SK-N-SH treated with all-trans-retinoic acid at 6 μM for 48 hours (cell line): ENCODE data around the gene MTNR1B.

ENCODE experiments used
- ATAC-seq: fragments of 200-7000 bp; cut with Tn5 transposase; 3 replicates; pipeline ENCODE4 v1.9.1; 2020; ENCODE audit warnings: mild to moderate bottlenecking, moderate library complexity
- ARNTL ChIP-seq: fragments of 450-650 bp; formaldehyde crosslinking; IDR thresholded peaks from 2 replicates; pipeline ENCODE4 v1.5.0; 2020; ENCODE audit warnings: low read depth, mild to moderate bottlenecking, moderate library complexity, borderline replicate concordance
- BACH2 ChIP-seq: fragments of 250-450 bp; sonication (Bioruptor Pico); IDR thresholded peaks from 2 replicates; pipeline ENCODE4 v1.9.0; 2021; ENCODE audit warnings: mild to moderate bottlenecking, borderline replicate concordance
- CSDC2 ChIP-seq: fragments of 250-450 bp; sonication (Bioruptor Pico); IDR thresholded peaks from 2 replicates; pipeline ENCODE4 v1.5.0; 2020; ENCODE audit warnings: mild to moderate bottlenecking, moderate library complexity
- ESRRG ChIP-seq: fragments of 250-450 bp; sonication (Bioruptor Pico); IDR thresholded peaks from 2 replicates; pipeline ENCODE4 v1.6.1; 2021; ENCODE audit warnings: mild to moderate bottlenecking
- GLIS3 ChIP-seq: fragments of 250-450 bp; sonication (Bioruptor Pico); IDR thresholded peaks from 2 replicates; pipeline ENCODE4 v1.5.0; 2020; ENCODE audit warnings: mild to moderate bottlenecking, moderate library complexity
- ISL1 ChIP-seq: fragments of 250-450 bp; sonication (Bioruptor Pico); IDR thresholded peaks from 2 replicates; pipeline ENCODE4 v2.1.2; 2022; ENCODE audit warnings: mild to moderate bottlenecking, moderate library complexity
- PPARA ChIP-seq: fragments of 250-450 bp; sonication (Bioruptor Pico); IDR thresholded peaks from 2 replicates; pipeline ENCODE4 v1.5.0; 2020; ENCODE audit warnings: mild to moderate bottlenecking, borderline replicate concordance
- RARB ChIP-seq: fragments of 250-450 bp; sonication (Bioruptor Pico); IDR thresholded peaks from 2 replicates; pipeline ENCODE4 v1.8.0; 2021; ENCODE audit warnings: mild to moderate bottlenecking, moderate library complexity
- SNAI2 ChIP-seq: fragments of 250-450 bp; sonication (Bioruptor Pico); IDR thresholded peaks from 2 replicates; pipeline ENCODE4 v1.5.0; 2020; ENCODE audit warnings: mild to moderate bottlenecking, moderate library complexity
- TCF4 ChIP-seq: fragments of 250-450 bp; sonication (Bioruptor Pico); IDR thresholded peaks from 2 replicates; pipeline ENCODE4 v1.8.0; 2021; ENCODE audit warnings: mild to moderate bottlenecking, moderate library complexity, borderline replicate concordance
- TOX ChIP-seq: fragments of 250-450 bp; sonication (Bioruptor Pico); IDR thresholded peaks from 2 replicates; pipeline ENCODE4 v1.8.0; 2021; ENCODE audit warnings: mild to moderate bottlenecking, moderate library complexity, borderline replicate concordance
- ZC3H10 ChIP-seq: fragments of 250-450 bp; sonication (Bioruptor Pico); IDR thresholded peaks from 2 replicates; pipeline ENCODE4 v1.5.1; 2021; ENCODE audit warnings: mild to moderate bottlenecking, moderate library complexity
- ZNF565 ChIP-seq: fragments of 450-650 bp; formaldehyde crosslinking; conservative IDR thresholded peaks from 2 replicates; pipeline ENCODE4 v1.5.0; 2020; ENCODE audit warnings: low read depth, mild to moderate bottlenecking, moderate library complexity
- ZNF70 ChIP-seq: fragments of 450-650 bp; formaldehyde crosslinking; IDR thresholded peaks from 2 replicates; pipeline ENCODE4 v1.5.0; 2020; ENCODE audit warnings: mild to moderate bottlenecking, moderate library complexity
- ZNF8 ChIP-seq: fragments of 450-650 bp; formaldehyde crosslinking; IDR thresholded peaks from 2 replicates; pipeline ENCODE4 v1.5.0; 2020; ENCODE audit warnings: mild to moderate bottlenecking, moderate library complexity
- TF ChIP-seq, protein P1 (sequence below): fragments of 250-450 bp; sonication (Bioruptor Pico); IDR thresholded peaks from 2 replicates; pipeline ENCODE4 v1.5.0; 2020; ENCODE audit warnings: mild to moderate bottlenecking, moderate library complexity
- TF ChIP-seq, protein P2 (sequence below): fragments of 250-450 bp; sonication (Bioruptor Pico); IDR thresholded peaks from 2 replicates; pipeline ENCODE4 v1.5.1; 2021; ENCODE audit warnings: mild to moderate bottlenecking, moderate library complexity
- TF ChIP-seq, protein P3 (sequence below): fragments of 250-450 bp; sonication (Bioruptor Pico); IDR thresholded peaks from 2 replicates; pipeline ENCODE4 v1.5.1; 2020; ENCODE audit warnings: low read depth, mild to moderate bottlenecking, moderate library complexity

The MTNR1B gene

DNA sequence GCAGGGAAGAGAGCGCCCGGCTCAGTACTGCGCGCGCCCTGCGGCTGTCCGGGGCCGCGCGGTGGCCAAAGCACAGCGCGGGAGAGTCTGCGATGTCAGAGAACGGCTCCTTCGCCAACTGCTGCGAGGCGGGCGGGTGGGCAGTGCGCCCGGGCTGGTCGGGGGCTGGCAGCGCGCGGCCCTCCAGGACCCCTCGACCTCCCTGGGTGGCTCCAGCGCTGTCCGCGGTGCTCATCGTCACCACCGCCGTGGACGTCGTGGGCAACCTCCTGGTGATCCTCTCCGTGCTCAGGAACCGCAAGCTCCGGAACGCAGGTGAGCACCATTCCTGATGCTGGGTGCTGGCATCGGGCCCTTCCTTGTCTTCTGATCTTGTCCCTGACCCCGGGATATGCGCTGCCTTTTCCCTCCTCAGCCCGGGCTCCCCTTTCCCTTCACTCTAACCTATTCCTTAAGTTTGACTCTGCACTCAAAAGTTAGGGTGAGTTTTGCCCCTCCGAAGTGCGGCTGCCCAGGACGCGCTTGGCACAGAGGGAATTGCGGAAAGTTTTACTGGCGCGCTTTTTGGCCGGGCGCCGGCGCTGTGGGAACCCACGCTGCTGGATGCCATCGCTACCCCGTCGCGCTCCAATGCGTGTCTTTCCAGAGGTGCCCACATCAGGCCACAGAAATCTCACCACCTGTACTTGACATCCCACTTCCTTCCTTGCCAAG, at the start of gene MTNR1B:
MTNR1B (plus strand) TSS at position 18 of the 714 bp plus-strand sequence; CDS start at position 93, 75 bp downstream.
- ATAC-seq: peak; percentile 78
- TF ChIP-seq PPARA (CRISPR knock-in tag) (no peak), ZC3H10 (no peak), CSDC2 (CRISPR knock-in tag) (no peak), RARB (CRISPR knock-in tag) (no peak)
- TF ChIP-seq, protein P1, sequence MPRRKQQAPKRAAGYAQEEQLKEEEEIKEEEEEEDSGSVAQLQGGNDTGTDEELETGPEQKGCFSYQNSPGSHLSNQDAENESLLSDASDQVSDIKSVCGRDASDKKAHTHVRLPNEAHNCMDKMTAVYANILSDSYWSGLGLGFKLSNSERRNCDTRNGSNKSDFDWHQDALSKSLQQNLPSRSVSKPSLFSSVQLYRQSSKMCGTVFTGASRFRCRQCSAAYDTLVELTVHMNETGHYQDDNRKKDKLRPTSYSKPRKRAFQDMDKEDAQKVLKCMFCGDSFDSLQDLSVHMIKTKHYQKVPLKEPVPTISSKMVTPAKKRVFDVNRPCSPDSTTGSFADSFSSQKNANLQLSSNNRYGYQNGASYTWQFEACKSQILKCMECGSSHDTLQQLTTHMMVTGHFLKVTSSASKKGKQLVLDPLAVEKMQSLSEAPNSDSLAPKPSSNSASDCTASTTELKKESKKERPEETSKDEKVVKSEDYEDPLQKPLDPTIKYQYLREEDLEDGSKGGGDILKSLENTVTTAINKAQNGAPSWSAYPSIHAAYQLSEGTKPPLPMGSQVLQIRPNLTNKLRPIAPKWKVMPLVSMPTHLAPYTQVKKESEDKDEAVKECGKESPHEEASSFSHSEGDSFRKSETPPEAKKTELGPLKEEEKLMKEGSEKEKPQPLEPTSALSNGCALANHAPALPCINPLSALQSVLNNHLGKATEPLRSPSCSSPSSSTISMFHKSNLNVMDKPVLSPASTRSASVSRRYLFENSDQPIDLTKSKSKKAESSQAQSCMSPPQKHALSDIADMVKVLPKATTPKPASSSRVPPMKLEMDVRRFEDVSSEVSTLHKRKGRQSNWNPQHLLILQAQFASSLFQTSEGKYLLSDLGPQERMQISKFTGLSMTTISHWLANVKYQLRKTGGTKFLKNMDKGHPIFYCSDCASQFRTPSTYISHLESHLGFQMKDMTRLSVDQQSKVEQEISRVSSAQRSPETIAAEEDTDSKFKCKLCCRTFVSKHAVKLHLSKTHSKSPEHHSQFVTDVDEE (CRISPR knock-in tag): no peak

DNA sequence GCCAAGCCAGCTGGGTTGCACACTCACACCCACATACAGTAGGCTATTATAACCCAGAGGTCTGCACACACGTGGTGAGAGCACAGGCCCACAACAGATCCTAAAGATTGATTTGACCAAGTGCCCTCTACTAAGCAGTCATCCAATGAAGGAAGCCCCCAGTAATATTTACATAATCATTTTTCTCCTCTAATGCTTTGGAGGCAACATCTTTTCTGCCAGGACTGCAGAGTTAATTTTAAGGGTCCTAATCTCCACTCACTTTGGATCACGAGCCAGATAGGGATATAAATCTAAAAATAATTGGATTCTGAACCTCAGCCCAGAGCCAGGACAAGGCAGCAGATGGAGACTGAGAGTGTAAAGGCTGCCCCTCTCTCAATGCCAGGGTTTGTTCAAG, 49.1 kb upstream of the MTNR1B start:
- TF ChIP-seq TOX (CRISPR knock-in tag) (no peak), ZNF70 (CRISPR knock-in tag) (no peak), ESRRG (no peak), RARB (CRISPR knock-in tag) (no peak), ZNF565 (CRISPR knock-in tag) (no peak), SNAI2 (no peak), TCF4 (CRISPR knock-in tag) (peak; percentile 70; the same call in 1 of the 2 replicates)
- TF ChIP-seq, protein P1 (CRISPR knock-in tag): 0 out of 2 replicates have a peak, but pooled peaks have one; percentile 51
- TF ChIP-seq, all 23 proteins: peak for 2

DNA sequence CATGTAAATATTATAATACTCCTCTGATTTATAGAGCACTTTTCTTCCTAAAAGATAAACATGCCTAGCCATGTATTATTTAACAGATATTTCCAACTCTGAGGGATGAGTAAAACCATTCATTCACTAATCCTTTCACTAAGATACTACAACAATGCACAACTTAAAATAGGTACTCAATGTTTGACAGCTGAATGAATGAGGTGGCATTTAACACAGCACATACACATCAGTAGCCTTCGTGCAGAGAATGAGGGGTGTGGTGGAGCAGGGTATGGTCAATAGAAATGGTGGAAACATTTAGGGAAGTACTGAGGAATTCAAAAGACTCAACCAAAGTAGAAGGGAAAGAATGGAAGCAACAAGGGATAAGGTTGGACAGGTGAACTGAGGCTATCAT, 46.7 kb upstream of the MTNR1B start:
- ATAC-seq: no peak
- TF ChIP-seq RARB (CRISPR knock-in tag) (no peak), ZNF565 (CRISPR knock-in tag) (no peak), BACH2 (CRISPR knock-in tag) (no peak), PPARA (CRISPR knock-in tag) (no peak), ISL1 (CRISPR knock-in tag) (no peak), ARNTL (no peak), ZNF8 (CRISPR knock-in tag) (no peak), GLIS3 (CRISPR knock-in tag) (no peak)
- TF ChIP-seq, protein P2, sequence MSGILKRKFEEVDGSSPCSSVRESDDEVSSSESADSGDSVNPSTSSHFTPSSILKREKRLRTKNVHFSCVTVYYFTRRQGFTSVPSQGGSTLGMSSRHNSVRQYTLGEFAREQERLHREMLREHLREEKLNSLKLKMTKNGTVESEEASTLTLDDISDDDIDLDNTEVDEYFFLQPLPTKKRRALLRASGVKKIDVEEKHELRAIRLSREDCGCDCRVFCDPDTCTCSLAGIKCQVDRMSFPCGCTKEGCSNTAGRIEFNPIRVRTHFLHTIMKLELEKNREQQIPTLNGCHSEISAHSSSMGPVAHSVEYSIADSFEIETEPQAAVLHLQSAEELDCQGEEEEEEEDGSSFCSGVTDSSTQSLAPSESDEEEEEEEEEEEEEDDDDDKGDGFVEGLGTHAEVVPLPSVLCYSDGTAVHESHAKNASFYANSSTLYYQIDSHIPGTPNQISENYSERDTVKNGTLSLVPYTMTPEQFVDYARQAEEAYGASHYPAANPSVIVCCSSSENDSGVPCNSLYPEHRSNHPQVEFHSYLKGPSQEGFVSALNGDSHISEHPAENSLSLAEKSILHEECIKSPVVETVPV (CRISPR knock-in tag): no peak
- TF ChIP-seq, protein P1 (CRISPR knock-in tag): no peak
- TF ChIP-seq, protein P3, sequence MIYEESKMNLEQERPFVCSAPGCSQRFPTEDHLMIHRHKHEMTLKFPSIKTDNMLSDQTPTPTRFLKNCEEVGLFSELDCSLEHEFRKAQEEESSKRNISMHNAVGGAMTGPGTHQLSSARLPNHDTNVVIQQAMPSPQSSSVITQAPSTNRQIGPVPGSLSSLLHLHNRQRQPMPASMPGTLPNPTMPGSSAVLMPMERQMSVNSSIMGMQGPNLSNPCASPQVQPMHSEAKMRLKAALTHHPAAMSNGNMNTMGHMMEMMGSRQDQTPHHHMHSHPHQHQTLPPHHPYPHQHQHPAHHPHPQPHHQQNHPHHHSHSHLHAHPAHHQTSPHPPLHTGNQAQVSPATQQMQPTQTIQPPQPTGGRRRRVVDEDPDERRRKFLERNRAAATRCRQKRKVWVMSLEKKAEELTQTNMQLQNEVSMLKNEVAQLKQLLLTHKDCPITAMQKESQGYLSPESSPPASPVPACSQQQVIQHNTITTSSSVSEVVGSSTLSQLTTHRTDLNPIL (CRISPR knock-in tag): no peak
- TF ChIP-seq, all 23 proteins: peak for 0

More for the DNA sequence above, 49.1 kb upstream of the MTNR1B start:
- no peak for ATAC-seq
